Tibial nerve (tissue), 3 donors: ENCODE results near the gene FGF14.

Experiments used
- POLR2A ChIP-seq, 2 donors: fragments of 450-650 bp; IDR thresholded peaks; one replicate each; pipeline ENCODE4 v1.6.1; 2017; ENCODE audit warnings: antibody characterized with exemption in 2 of 2, mild to moderate bottlenecking in 2 of 2, moderate library complexity in 2 of 2
- TF ChIP-seq, protein P1 (sequence below), 5 experiments: fragments of 200-600 bp in 3 of 5; fragments of 450-650 bp in 2 of 5; sonication (generic) in 3 of 5; IDR thresholded peaks; one replicate each; pipeline ENCODE4 v1.5.1; 2016 to 2019; ENCODE audit warnings: antibody characterized with exemption in 5 of 5, mild to moderate bottlenecking in 3 of 5, moderate library complexity in 2 of 5

- TF ChIP-seq, protein P1, sequence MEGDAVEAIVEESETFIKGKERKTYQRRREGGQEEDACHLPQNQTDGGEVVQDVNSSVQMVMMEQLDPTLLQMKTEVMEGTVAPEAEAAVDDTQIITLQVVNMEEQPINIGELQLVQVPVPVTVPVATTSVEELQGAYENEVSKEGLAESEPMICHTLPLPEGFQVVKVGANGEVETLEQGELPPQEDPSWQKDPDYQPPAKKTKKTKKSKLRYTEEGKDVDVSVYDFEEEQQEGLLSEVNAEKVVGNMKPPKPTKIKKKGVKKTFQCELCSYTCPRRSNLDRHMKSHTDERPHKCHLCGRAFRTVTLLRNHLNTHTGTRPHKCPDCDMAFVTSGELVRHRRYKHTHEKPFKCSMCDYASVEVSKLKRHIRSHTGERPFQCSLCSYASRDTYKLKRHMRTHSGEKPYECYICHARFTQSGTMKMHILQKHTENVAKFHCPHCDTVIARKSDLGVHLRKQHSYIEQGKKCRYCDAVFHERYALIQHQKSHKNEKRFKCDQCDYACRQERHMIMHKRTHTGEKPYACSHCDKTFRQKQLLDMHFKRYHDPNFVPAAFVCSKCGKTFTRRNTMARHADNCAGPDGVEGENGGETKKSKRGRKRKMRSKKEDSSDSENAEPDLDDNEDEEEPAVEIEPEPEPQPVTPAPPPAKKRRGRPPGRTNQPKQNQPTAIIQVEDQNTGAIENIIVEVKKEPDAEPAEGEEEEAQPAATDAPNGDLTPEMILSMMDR (IDR thresholded peaks at IDR 0.05) = no peak
- TF ChIP-seq POLR2A (IDR thresholded peaks at IDR 0.05) = no peak
Measured at GRCh38 chr13:102359264-102359663, 42.6 kb downstream of the FGF14 start.
